ENCODE measurements around the gene DCBLD1. TPM values are rescaled to one million over a fixed set of nuclear protein-coding genes. Genes with fewer than 3 reads are reported as not detected.

Gene DCBLD1
- total RNA-seq, 4 donors from 2014 or later, result 6.5 to 36.9 (median 11.2) TPM

DNA sequence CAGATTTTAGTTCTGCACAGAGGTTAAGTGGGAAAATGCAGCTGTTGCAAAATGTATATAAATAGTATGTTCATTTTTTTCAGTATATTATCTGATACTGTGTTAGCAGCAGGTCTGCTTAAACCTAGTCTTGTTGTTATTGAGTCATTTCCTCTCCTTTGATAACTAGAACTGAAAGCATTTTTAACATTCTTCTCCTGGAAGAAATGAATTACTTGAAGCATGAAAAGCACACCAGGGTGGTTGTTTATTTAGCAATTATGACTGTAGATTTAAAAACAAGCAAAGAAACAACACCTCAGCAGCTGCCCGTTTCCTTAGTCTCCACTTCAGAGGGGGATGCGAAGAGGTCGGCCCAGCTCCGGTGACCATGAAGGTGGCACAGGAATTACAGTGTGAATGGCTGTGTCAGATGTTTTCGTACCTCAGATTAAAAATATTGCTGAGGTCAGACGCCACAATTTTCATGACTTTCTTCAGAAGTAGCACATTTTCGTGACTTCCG, 66.4 kb downstream of the DCBLD1 start:
- no peak for ATAC-seq (ENCODE audit: low FRiP score)
- TF ChIP-seq, protein P1, sequence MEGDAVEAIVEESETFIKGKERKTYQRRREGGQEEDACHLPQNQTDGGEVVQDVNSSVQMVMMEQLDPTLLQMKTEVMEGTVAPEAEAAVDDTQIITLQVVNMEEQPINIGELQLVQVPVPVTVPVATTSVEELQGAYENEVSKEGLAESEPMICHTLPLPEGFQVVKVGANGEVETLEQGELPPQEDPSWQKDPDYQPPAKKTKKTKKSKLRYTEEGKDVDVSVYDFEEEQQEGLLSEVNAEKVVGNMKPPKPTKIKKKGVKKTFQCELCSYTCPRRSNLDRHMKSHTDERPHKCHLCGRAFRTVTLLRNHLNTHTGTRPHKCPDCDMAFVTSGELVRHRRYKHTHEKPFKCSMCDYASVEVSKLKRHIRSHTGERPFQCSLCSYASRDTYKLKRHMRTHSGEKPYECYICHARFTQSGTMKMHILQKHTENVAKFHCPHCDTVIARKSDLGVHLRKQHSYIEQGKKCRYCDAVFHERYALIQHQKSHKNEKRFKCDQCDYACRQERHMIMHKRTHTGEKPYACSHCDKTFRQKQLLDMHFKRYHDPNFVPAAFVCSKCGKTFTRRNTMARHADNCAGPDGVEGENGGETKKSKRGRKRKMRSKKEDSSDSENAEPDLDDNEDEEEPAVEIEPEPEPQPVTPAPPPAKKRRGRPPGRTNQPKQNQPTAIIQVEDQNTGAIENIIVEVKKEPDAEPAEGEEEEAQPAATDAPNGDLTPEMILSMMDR (IDR thresholded peaks at IDR 0.05), result no peak
- no peak for DNase-seq (ENCODE audit: low spot score)

DNA sequence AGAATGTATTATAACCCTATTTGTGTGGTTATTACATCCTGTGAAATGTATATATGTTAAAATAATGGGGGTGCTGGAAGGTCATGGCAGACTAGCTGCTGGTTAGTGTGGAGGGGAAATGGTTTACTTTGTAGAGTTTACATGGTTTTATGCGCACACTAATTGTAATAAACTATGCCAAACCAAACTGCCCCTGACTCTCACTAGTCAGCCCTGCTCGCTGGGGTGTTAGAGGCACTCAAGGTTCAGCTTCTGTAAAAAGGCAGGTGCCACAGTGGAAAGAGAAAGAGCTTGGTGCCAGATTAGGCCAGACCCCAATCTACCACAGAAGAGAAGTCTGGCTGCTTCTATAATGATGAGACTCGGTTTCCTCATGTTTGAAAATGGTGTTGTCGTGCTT, 67.1 kb downstream of the DCBLD1 start:
- DNase-seq (ENCODE audit: low spot score) (no peak), ATAC-seq (ENCODE audit: low FRiP score) (no peak)
- TF ChIP-seq, protein P1 (IDR thresholded peaks at IDR 0.05), result no peak

DNA sequence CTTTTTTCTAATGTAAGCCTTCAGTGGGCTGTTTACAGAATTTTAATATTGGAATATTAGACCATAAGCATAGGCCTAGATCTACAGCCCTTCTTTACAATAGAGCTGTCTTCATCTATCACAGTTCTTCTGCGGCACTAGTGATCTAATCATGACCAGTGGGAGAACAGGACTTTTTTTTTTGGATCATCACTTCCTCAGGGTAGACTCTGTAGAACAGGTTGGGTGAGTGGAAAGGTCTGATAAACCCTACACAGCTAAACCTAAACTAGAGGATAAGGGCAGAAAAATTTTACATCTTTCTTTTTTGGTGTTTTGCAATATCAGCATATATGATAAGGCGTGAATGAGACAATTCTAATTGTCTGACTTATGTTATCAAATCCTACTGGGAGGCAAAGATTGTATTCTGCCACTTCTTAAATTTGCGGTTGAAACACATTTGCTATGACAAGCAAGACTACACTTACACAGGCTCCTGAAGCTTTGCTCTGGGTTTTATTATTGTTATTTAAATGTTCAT, 67.7 kb downstream of the DCBLD1 start:
- no peak for DNase-seq (ENCODE audit: low spot score)
- TF ChIP-seq, protein P1 (IDR thresholded peaks at IDR 0.05), result no peak
- ATAC-seq (ENCODE audit: low FRiP score), result no peak

DNA sequence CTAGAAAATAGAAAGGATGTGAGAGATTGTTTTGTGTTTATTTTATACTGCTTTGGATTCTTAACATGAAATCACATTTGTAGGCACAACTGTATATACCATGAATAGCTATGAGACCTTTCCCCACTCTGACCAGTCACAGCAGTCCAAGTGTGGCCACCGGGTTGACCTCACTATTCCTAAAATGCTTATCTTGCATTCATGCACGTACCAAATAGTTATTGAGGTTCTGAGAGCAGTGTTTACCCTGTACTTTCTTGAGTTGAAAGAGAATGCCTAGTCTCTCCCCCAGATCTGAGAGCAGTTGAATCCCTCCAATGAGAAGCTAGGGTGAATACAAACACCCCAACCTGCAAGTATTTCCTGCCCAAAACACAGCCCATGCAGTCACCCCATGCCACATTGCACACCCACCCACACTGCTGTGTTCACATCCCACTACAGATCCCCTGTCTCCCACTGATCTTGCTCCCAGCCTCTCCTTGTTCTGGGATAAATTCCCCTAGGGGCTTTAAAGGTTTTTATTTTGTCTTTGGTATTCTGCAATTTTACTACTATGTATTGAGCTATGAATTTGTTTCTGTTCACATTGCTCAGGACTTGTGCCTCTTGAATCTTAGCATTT, 68.3 kb downstream of the DCBLD1 start:
- TF ChIP-seq, protein P1 (IDR thresholded peaks at IDR 0.05), result no peak
- no peak for DNase-seq (ENCODE audit: low spot score)

DNA sequence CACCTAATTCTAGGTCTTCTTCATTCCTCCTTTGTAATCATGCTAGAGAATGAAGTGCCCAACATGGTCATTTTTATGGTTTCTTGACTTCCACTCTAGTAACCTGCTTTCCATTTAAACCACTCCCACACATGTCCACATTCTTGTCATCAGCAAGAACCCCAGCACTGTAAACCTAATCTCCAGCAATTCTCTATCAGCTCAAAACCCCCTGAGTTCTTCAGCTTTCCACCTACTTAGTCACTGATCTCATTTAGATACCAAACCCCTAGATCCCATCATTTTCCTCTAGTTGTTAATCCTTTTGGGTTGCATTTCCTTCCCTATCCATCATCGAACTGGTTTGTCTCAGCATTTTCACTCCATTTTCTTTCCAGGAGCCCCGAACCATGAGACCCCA, 70.1 kb downstream of the DCBLD1 start:
- TF ChIP-seq, protein P1 (IDR thresholded peaks at IDR 0.05), result no peak
- ATAC-seq (ENCODE audit: low FRiP score) (no peak), DNase-seq (ENCODE audit: low spot score) (no peak)

More for the DNA sequence above, 68.3 kb downstream of the DCBLD1 start:
- no peak for ATAC-seq (ENCODE audit: low FRiP score)

DNA sequence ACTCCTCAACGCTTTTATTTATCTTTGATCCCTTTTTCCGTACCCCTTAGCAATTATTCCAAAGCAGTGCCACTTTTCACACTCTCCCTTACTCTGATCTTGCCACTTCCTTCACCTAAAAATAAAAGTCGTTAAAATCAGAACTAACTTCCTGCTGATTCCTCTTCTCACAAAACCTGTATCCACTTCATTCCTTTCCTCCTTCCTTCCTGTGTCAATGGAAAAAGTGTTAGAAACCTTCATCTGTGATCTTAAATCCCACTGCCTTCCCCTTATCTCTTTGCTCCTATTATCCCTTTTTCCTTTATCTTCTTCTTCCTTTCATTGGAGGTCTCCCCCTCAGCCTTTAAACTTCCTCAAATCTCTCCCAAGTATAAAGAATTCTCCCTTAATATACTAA, 70.7 kb downstream of the DCBLD1 start:
- TF ChIP-seq, protein P1 (IDR thresholded peaks at IDR 0.05), result no peak
- no peak for DNase-seq (ENCODE audit: low spot score)
- ATAC-seq (ENCODE audit: low FRiP score), result no peak

DNA sequence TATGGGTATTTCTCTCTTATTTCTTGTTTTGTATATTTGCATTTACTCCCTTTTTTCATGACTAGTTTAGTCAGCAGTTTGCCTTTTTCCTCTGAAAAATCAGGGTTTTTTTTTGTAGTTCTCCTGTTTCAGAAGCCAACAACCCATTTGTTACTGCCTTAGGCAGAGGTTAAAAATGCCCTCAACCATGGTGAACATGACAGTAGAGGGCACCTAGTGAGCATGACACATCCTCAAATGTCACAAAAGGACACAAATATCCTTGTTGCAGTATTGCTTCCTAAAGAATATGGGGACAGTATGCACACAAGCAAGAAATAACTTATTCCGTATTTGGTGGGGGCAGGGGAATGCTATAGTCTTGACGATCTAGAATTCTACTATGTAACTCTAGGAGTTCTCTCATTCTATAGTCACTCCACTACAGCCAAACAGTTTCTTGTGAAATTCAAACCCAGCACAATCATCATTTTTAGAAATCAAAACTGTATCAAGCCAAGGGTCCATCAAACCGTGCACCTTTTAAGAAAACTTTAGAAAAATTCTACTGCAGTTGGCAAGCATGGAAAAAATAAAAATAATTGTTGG, 72.9 kb downstream of the DCBLD1 start:
- no peak for DNase-seq (ENCODE audit: low spot score)
- TF ChIP-seq, protein P1 (IDR thresholded peaks at IDR 0.05), result no peak
- no peak for ATAC-seq (ENCODE audit: low FRiP score)

All from omental fat pad (tissue), 4 donors.